ENCODE results near the gene ATP6V0D1.

Gene ATP6V0D1

DNA sequence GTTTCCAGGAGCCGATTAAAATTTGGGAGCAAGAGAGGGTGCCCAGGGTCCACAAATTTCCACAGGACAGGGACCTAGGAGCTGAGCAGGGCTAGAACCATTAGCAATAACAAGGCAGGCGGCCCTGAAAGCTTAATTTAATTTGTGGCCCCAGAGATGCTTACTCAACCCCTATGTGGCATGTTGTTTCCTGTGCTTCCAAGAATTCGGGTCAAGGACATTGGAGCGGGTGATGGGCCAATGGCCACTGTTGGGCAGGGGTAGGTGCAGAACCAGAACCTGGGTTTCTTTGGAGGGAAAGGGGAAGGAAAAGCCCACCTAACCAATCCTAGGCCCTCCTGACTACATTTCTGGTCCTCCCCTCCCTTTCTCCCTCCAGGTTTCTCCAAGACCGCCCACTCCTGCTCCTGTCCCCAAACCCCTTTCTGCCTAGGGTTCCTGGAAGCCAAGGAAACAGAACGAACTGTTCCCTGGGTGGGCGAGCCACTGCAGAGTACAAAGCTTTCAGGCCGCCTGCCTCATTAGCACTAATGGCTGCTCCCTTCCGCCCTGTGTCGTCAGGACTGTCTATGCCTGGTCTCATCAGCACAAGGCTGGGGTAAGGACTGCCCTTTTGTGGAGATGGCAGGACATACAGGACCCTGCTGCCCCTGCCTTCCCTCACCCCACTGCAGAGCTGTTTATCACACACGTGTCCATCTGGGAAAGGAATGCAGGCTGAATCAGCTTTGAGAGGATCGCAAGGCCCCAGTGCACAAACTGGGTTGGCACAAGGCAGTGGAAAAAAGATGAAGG lies 3.0 kb upstream of the ATP6V0D1 start:
- no peak for DNase-seq (ENCODE audit: extremely low spot score)
- ChIA-PET POLR2A (no interaction called here), CTCF (interaction anchor here (1.0 to 1.1 kb wide), 2 partner anchors 30 to 37 kb away, joined by 3 to 7 read pairs; no protein-coding TSS in a partner anchor)
- TF ChIP-seq NFRKB (IDR thresholded peaks at IDR 0.05) (no peak), ZNF384 (IDR thresholded peaks at IDR 0.05) (no peak), LEF1 (IDR thresholded peaks at IDR 0.05; ENCODE audit: borderline replicate concordance) (no peak), TARDBP (IDR thresholded peaks at IDR 0.05) (no peak), HDGF (IDR thresholded peaks at IDR 0.05; ENCODE audit: borderline replicate concordance) (no peak), BHLHE40 (IDR thresholded peaks at IDR 0.05; ENCODE audit: borderline replicate concordance) (no peak), L3MBTL2 (conservative IDR thresholded peaks at IDR 0.05) (no peak), FOXM1 (IDR thresholded peaks at IDR 0.05; ENCODE audit: borderline replicate concordance) (no peak), SUZ12 (IDR thresholded peaks at IDR 0.05) (no peak), FOXA1 (IDR thresholded peaks at IDR 0.05) (no peak), CTBP1 (IDR thresholded peaks at IDR 0.05; ENCODE audit: borderline replicate concordance) (no peak), FOXK2 (IDR thresholded peaks at IDR 0.05) (no peak), SP1 (IDR thresholded peaks at IDR 0.05) (no peak)
- TF ChIP-seq, protein P1, sequence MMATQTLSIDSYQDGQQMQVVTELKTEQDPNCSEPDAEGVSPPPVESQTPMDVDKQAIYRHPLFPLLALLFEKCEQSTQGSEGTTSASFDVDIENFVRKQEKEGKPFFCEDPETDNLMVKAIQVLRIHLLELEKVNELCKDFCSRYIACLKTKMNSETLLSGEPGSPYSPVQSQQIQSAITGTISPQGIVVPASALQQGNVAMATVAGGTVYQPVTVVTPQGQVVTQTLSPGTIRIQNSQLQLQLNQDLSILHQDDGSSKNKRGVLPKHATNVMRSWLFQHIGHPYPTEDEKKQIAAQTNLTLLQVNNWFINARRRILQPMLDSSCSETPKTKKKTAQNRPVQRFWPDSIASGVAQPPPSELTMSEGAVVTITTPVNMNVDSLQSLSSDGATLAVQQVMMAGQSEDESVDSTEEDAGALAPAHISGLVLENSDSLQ (IDR thresholded peaks at IDR 0.05), result no peak

DNA sequence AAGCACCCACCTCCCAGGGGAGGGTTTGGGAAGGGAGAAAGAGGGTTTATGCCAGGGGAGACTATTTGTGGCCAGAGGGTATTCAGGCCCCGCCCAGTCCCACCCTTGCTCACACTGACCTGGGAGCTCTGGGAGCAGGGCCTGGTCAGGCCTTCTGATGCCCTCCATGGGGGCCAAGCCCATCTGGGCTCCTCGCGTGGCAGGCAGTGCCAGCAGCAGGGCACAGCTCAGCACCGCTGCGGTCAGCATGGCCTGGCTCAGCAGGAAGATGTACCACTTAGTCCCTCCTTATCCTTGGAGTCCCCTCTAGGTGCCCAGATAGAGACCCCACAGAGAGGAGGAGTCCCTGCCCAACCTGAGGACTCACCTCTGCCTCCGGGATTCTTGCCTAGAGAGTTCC lies 2.2 kb upstream of the ATP6V0D1 start, which contains the start of gene AGRP:
Gene AGRP (minus strand): TSS at position 398 of the 400 bp plus-strand sequence. CDS start 149 bp downstream, at position 249.
- DNase-seq (ENCODE audit: extremely low spot score), result no peak
- ChIA-PET POLR2A (no interaction called here), CTCF (interaction anchor here (1.0 to 1.1 kb wide), 2 partner anchors 31 to 38 kb away, joined by 3 to 7 read pairs; no protein-coding TSS in a partner anchor)
- TF ChIP-seq BHLHE40 (IDR thresholded peaks at IDR 0.05; ENCODE audit: borderline replicate concordance), result no peak
- TF ChIP-seq LEF1 (IDR thresholded peaks at IDR 0.05; ENCODE audit: borderline replicate concordance), result no peak
- no peak for TF ChIP-seq ZNF384 (IDR thresholded peaks at IDR 0.05)
- no peak for TF ChIP-seq L3MBTL2 (conservative IDR thresholded peaks at IDR 0.05)
- TF ChIP-seq FOXM1 (IDR thresholded peaks at IDR 0.05; ENCODE audit: borderline replicate concordance), result no peak
- no peak for TF ChIP-seq ARNT (IDR thresholded peaks at IDR 0.05)
- TF ChIP-seq FOXA1 (IDR thresholded peaks at IDR 0.05), result no peak
- no peak for TF ChIP-seq HDGF (IDR thresholded peaks at IDR 0.05; ENCODE audit: borderline replicate concordance)
- TF ChIP-seq, protein P1 (IDR thresholded peaks at IDR 0.05), result no peak
- no peak for TF ChIP-seq CTBP1 (IDR thresholded peaks at IDR 0.05; ENCODE audit: borderline replicate concordance)
- TF ChIP-seq SP1 (IDR thresholded peaks at IDR 0.05), result no peak
- no peak for TF ChIP-seq ELF4 (IDR thresholded peaks at IDR 0.05)
- TF ChIP-seq TARDBP (IDR thresholded peaks at IDR 0.05), result no peak
- no peak for TF ChIP-seq NFRKB (IDR thresholded peaks at IDR 0.05)
- no peak for TF ChIP-seq FOXK2 (IDR thresholded peaks at IDR 0.05)
- TF ChIP-seq SUZ12 (IDR thresholded peaks at IDR 0.05), result no peak

DNA sequence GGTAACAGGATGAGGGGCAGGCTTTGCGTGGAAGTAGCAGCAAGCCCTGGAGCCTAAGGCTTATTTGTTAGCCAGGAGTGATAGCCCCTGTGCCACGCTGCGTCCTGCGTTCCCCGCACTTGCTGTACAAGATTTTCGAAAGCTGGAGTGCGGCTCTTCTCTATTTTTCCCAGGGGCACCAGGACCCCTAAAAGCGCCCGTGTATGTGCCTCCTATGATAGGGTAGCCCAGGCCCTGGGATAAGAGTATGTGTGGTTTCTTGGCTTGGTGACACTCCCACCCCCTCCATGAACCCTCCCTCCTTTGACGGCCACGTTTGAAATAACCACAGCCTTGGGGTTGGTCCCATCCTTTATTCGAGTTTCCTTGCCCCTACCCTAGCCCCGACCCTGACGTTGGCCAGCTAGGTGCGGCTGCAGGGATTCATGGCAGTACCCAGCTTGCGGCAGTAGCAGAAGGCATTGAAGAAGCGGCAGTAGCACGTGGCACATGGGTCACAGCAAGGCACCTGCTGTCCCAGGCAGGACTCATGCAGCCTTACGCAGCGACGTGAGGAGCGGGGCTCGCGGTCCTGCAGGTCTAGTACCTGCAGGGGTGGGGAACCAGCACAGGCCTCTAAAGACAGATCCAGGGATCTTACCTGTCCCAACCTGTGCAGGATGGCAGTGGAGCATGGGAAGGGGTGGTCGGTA lies 1.4 kb upstream of the ATP6V0D1 start:
- no peak for TF ChIP-seq ELF4 (IDR thresholded peaks at IDR 0.05)
- TF ChIP-seq FOXK2 (IDR thresholded peaks at IDR 0.05), result no peak
- no peak for TF ChIP-seq NFRKB (IDR thresholded peaks at IDR 0.05)
- TF ChIP-seq SUZ12 (IDR thresholded peaks at IDR 0.05), result no peak
- no peak for TF ChIP-seq SP1 (IDR thresholded peaks at IDR 0.05)
- TF ChIP-seq, protein P1 (IDR thresholded peaks at IDR 0.05), result no peak
- no peak for TF ChIP-seq ZNF384 (IDR thresholded peaks at IDR 0.05)
- no peak for TF ChIP-seq FOXM1 (IDR thresholded peaks at IDR 0.05; ENCODE audit: borderline replicate concordance)
- no peak for TF ChIP-seq CTBP1 (IDR thresholded peaks at IDR 0.05; ENCODE audit: borderline replicate concordance)
- TF ChIP-seq HDGF (IDR thresholded peaks at IDR 0.05; ENCODE audit: borderline replicate concordance), result no peak
- no peak for TF ChIP-seq BHLHE40 (IDR thresholded peaks at IDR 0.05; ENCODE audit: borderline replicate concordance)
- TF ChIP-seq TARDBP (IDR thresholded peaks at IDR 0.05), result no peak
- TF ChIP-seq FOXA1 (IDR thresholded peaks at IDR 0.05), result no peak
- no peak for TF ChIP-seq LEF1 (IDR thresholded peaks at IDR 0.05; ENCODE audit: borderline replicate concordance)
- TF ChIP-seq ARNT (IDR thresholded peaks at IDR 0.05), result no peak
- TF ChIP-seq L3MBTL2 (conservative IDR thresholded peaks at IDR 0.05), result no peak
- ChIA-PET POLR2A (no interaction called here), CTCF (interaction anchor here (1.0 to 2.0 kb wide), 3 partner anchors 8 to 39 kb away, joined by 3 to 12 read pairs (median 7); no protein-coding TSS in a partner anchor)
- DNase-seq (ENCODE audit: extremely low spot score), result no peak

DNA sequence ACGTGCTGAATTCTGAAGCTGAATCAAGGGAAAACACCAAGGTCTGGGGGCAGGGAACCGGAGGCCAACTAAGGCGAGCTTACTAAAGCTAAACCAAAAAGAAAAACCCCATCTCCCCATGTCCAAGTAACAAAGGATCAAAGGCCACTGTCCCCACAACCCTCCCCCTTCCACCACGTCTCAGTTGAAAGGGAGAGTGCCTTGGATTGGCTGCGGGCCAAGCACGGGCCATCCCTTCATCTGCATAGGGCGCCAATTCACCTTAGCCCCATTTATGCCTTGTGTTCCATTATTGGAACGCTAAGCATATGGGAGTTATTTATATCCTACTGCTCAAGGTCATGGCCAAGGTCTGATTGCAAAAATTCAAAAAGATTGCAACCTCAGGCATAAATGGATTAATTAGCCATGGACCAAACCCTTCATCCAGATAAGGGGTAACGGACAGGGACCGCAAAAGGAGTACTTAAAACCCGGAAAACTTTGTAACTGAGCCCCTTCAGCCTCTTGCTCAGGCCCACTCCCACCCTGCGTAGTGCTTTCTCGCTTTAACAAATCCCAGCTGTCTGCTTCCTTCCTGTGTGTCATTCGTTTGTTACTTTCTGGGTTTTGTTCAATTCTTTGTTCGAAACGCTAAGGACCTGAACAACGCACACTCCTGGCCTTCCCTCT lies 740 bp upstream of the ATP6V0D1 start:
- no peak for DNase-seq (ENCODE audit: extremely low spot score)
- POLR2A ChIA-PET, result interaction anchor here (0.7 to 1.6 kb wide), 10 partner anchors 9 to 178 kb away, joined by 3 to 11 read pairs (median 3); partner anchors contain the start of genes ACD, KCTD19 and LRRC36

More for the DNA sequence above, 740 bp upstream of the ATP6V0D1 start:
- TF ChIP-seq FOXK2 (IDR thresholded peaks at IDR 0.05) (no peak), TARDBP (IDR thresholded peaks at IDR 0.05) (no peak), FOXM1 (IDR thresholded peaks at IDR 0.05; ENCODE audit: borderline replicate concordance) (no peak), LEF1 (IDR thresholded peaks at IDR 0.05; ENCODE audit: borderline replicate concordance) (no peak), BHLHE40 (IDR thresholded peaks at IDR 0.05; ENCODE audit: borderline replicate concordance) (no peak), CTBP1 (IDR thresholded peaks at IDR 0.05; ENCODE audit: borderline replicate concordance) (no peak)
- TF ChIP-seq, protein P1 (IDR thresholded peaks at IDR 0.05), result no peak
- CTCF ChIA-PET, result interaction anchor here (0.6 to 2.7 kb wide), 11 partner anchors 8 to 1057 kb away, joined by 3 to 12 read pairs (median 7); partner anchors contain the start of genes CARMIL2 and HSD11B2

Data from HEK293T (cell line).